IMR-90 (cell line): Measurements from ENCODE around the gene ACVR1B.

ENCODE experiments used
- CTCF ChIP-seq: conservative IDR thresholded peaks from 2 replicates; pipeline ENCODE4 v1.5.1; 2012; ENCODE audit warnings: mild to moderate bottlenecking, low read depth, low read length, improper control_type of control experiment
- MAZ ChIP-seq: IDR thresholded peaks from 2 replicates; pipeline ENCODE4 v1.6.1; 2012; ENCODE audit warnings: low read depth, mild to moderate bottlenecking, low read length, improper control_type of control experiment, moderate library complexity, borderline replicate concordance
- POLR2A ChIP-seq: IDR thresholded peaks from 2 replicates; pipeline ENCODE4 v1.6.1; 2012; ENCODE audit warnings: mild to moderate bottlenecking, low read depth, low read length

- TF ChIP-seq CTCF = no peak
- no peak for TF ChIP-seq POLR2A
- no peak for TF ChIP-seq MAZ
These were observed 43.5 kb downstream of the ACVR1B start for GRCh38 chr12:51994959-51995358.
